ENCODE measurements around the gene GNA15.

- TF ChIP-seq CTCF (IDR thresholded peaks at IDR 0.05) (no peak), POLR2A (IDR thresholded peaks at IDR 0.05) (no peak)
Observed at GRCh38 chr19:3188627-3189596, 53.1 kb downstream of the GNA15 start.

Measured in esophagus squamous epithelium (tissue), 4 donors.